Erythroblast (primary cell): Measurements from ENCODE around the gene ECE2.

Experiments
- GATA1 ChIP-seq: IDR thresholded peaks from 2 replicates; pipeline ENCODE4 v1.6.1; 2011; ENCODE audit warnings: low read depth, mild to moderate bottlenecking, control low read depth, low read length, moderate library complexity
- POLR2A ChIP-seq: IDR thresholded peaks from 2 replicates; pipeline ENCODE4 v1.6.1; 2011; ENCODE audit warnings: mild to moderate bottlenecking, low read length

DNA sequence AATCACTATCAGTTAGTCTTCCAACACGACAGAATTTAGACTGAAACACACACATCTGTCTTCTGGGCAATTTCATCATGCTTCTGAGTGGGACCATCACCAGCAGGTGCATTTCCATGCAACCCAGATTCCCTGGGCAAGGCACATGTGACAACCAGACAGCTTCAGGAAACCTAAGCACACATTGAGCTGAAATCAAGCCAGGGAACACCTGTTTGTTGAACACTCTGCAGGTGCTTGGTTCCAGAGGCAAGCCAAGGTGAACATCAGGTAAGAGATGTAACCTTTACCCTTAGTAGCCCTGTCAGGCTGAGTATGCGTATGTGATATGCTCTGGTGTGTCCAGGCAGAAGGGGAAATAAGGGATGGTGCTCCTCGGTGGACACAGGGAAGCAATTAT, 19.9 kb downstream of the ECE2 start:
- TF ChIP-seq POLR2A, result no peak
- TF ChIP-seq GATA1, result no peak
